ENCODE measurements around the gene ATL2. TPM values are rescaled to one million over a fixed set of nuclear protein-coding genes. Genes with fewer than 3 reads are reported as not detected.

Gene ATL2
- total RNA-seq, 1 donor from 2014 or later: 45.8 TPM

GRCh38 chr2:38317725-38318124, 59.3 kb downstream of the ATL2 start:
- Mint-ChIP-seq H3K9me3 (ENCODE audit: unreplicated experiment) (no peaks in the 10 kb centered on the region), H3K4me1 (ENCODE audit: unreplicated experiment) (peaks cover 8% of the 10 kb centered on the region), H3K27me3 (ENCODE audit: unreplicated experiment) (no peaks in the 10 kb centered on the region), H3K36me3 (ENCODE audit: unreplicated experiment) (peaks cover 10% of the 10 kb centered on the region), H3K27ac (ENCODE audit: unreplicated experiment) (no peak overlapping the region), H3K4me3 (ENCODE audit: unreplicated experiment) (no peak overlapping the region)
- no peak for DNase-seq (ENCODE audit: extremely low spot score, unreplicated experiment)
- no peak for TF ChIP-seq CTCF (IDR thresholded peaks at IDR 0.05)

GRCh38 chr2:38315707-38316333, 61.3 kb downstream of the ATL2 start:
- H3K36me3 Mint-ChIP-seq (ENCODE audit: unreplicated experiment): peaks cover 22% of the 10 kb centered on the region
- H3K27me3 Mint-ChIP-seq (ENCODE audit: unreplicated experiment): no peaks in the 10 kb centered on the region
- no peak for DNase-seq (ENCODE audit: extremely low spot score, unreplicated experiment)
- no peak overlapping the region for H3K27ac Mint-ChIP-seq (ENCODE audit: unreplicated experiment)
- H3K4me1 Mint-ChIP-seq (ENCODE audit: unreplicated experiment): no peaks in the 10 kb centered on the region
- no peaks in the 10 kb centered on the region for H3K9me3 Mint-ChIP-seq (ENCODE audit: unreplicated experiment)
- peak; percentile 86 for TF ChIP-seq CTCF (IDR thresholded peaks at IDR 0.05)
- H3K4me3 Mint-ChIP-seq (ENCODE audit: unreplicated experiment): no peak overlapping the region

- no peaks in the 10 kb centered on the region for H3K4me1 Mint-ChIP-seq (ENCODE audit: unreplicated experiment)
- TF ChIP-seq CTCF (IDR thresholded peaks at IDR 0.05): no peak
- no peaks in the 10 kb centered on the region for H3K27me3 Mint-ChIP-seq (ENCODE audit: unreplicated experiment)
- no peaks in the 10 kb centered on the region for H3K9me3 Mint-ChIP-seq (ENCODE audit: unreplicated experiment)
- no peak overlapping the region for H3K27ac Mint-ChIP-seq (ENCODE audit: unreplicated experiment)
- no peak for DNase-seq (ENCODE audit: extremely low spot score, unreplicated experiment)
- peaks cover 64% of the 10 kb centered on the region for H3K36me3 Mint-ChIP-seq (ENCODE audit: unreplicated experiment)
- no peak overlapping the region for H3K4me3 Mint-ChIP-seq (ENCODE audit: unreplicated experiment)
These were observed 68.3 kb downstream of the ATL2 start for GRCh38 chr2:38308821-38309220.

- H3K36me3 Mint-ChIP-seq (ENCODE audit: unreplicated experiment): peaks cover 59% of the 10 kb centered on the region
- no peak for DNase-seq (ENCODE audit: extremely low spot score, unreplicated experiment)
These were observed 74.9 kb downstream of the ATL2 start for GRCh38 chr2:38301969-38302702.

More at GRCh38 chr2:38301969-38302702, 74.9 kb downstream of the ATL2 start:
- H3K4me1 Mint-ChIP-seq (ENCODE audit: unreplicated experiment): peaks cover 2% of the 10 kb centered on the region
- no peak overlapping the region for H3K27ac Mint-ChIP-seq (ENCODE audit: unreplicated experiment)
- no peaks in the 10 kb centered on the region for H3K9me3 Mint-ChIP-seq (ENCODE audit: unreplicated experiment)
- H3K4me3 Mint-ChIP-seq (ENCODE audit: unreplicated experiment): no peak overlapping the region
- TF ChIP-seq CTCF (IDR thresholded peaks at IDR 0.05): no peak
- H3K27me3 Mint-ChIP-seq (ENCODE audit: unreplicated experiment): no peaks in the 10 kb centered on the region

All from osteocyte (in vitro differentiated cells).